ENCODE results near the gene RASSF3. TPM values are rescaled to one million over a fixed set of nuclear protein-coding genes. Genes with fewer than 3 reads are reported as not detected.

The RASSF3 gene
- total and polyA plus RNA-seq, 2 of the 13 experiments (the other 11 are each of a cell fraction or from before 2014, with no cell fraction given) = 15.5 to 16.0 TPM

GRCh38 chr12:64610660-64611340, 505 bp downstream of the RASSF3 start (continued):
- TF ChIP-seq RARA (CRISPR knock-in tag; IDR thresholded peaks at IDR 0.05) = peak; percentile 62
- TF ChIP-seq ZBTB37 (CRISPR knock-in tag; IDR thresholded peaks at IDR 0.05) = no peak
- no peak for TF ChIP-seq FOXP1 (IDR thresholded peaks at IDR 0.05)
- TF ChIP-seq FOXP1 (CRISPR knock-in tag; IDR thresholded peaks at IDR 0.05) = no peak
- TF ChIP-seq ZNF33A (CRISPR knock-in tag; IDR thresholded peaks at IDR 0.05; ENCODE audit: borderline replicate concordance) = no peak
- no peak for TF ChIP-seq ETS1 (CRISPR knock-in tag; IDR thresholded peaks at IDR 0.05)
- TF ChIP-seq ZNF274 (CRISPR knock-in tag; IDR thresholded peaks at IDR 0.05) = no peak
- no peak for TF ChIP-seq ZNF382 (CRISPR knock-in tag; IDR thresholded peaks at IDR 0.05; ENCODE audit: borderline replicate concordance)
- TF ChIP-seq ZBTB40 (IDR thresholded peaks at IDR 0.05) = no peak
- TF ChIP-seq ZBTB40 (CRISPR knock-in tag; IDR thresholded peaks at IDR 0.05) = no peak
- no peak for TF ChIP-seq GTF3A (CRISPR knock-in tag; conservative IDR thresholded peaks at IDR 0.05)
- 0 out of 2 replicates have a peak, but pooled peaks have one; percentile 33 for TF ChIP-seq ZNF136 (CRISPR knock-in tag; IDR thresholded peaks at IDR 0.05; ENCODE audit: low read depth)
- no peak for TF ChIP-seq RARG (CRISPR knock-in tag; IDR thresholded peaks at IDR 0.05; ENCODE audit: low read depth)
- TF ChIP-seq ZNF780A (CRISPR knock-in tag; IDR thresholded peaks at IDR 0.05) = no peak
- no peak for TF ChIP-seq ISL2 (CRISPR knock-in tag; IDR thresholded peaks at IDR 0.05)
- TF ChIP-seq ZBTB39 (CRISPR knock-in tag; IDR thresholded peaks at IDR 0.05) = no peak; the same call in 1 of the 2 replicates
- TF ChIP-seq ZNF138 (CRISPR knock-in tag; IDR thresholded peaks at IDR 0.05; ENCODE audit: low read depth) = no peak

Measured in HepG2 (cell line).